GM21576 (cell line): Measurements from ENCODE around the gene ANKRD6.

Experiments
- ATAC-seq: cut with Tn5 transposase; IDR thresholded peaks from one replicate; pipeline ENCODE4 v1.9.1; 2021; ENCODE audit warnings: mild to moderate bottlenecking, moderate library complexity; ENCODE audit not compliant: unreplicated experiment

The ANKRD6 gene

GRCh38 chr6:89506716-89507617 is 74.0 kb downstream of the ANKRD6 start:
- no peak for ATAC-seq

DNA sequence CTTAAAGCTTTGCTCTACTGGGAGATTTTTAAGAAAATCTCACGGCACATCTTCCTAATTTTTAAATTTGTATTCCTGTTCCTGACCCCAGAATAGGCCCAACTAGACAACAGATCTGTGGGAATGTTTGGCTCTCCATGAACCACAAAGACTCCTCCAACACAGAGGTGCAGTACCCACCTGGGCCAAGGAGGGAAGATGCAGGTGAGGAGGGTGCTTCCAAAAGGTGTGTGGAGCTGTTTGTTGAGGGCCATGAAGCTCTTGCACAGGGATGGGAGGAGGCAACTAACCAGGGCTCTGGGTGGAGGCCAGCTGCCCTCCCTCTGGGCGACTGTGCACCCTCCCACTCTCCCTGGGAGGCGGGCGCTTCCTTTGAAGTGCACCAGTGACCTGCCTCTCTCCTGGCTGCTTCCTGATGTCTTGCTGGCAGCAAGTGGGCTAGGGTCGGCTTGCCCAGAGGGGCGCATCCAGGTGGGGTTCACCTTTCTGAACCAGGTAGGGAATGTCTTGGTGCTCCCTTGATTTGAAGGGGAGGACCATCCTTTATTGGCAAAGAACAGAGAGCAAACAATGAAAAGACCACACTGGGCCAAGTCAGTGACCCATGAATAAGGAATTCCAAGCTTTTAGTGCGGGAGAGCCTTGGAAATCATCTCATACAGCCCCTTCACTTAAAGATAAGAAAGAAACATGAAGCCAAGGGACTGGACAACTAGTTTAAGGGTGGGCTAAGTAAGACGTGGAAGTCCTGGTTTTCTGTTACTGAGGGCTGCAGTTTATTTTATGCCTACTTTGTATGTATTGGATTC is 76.0 kb downstream of the ANKRD6 start:
- no peak for ATAC-seq

DNA sequence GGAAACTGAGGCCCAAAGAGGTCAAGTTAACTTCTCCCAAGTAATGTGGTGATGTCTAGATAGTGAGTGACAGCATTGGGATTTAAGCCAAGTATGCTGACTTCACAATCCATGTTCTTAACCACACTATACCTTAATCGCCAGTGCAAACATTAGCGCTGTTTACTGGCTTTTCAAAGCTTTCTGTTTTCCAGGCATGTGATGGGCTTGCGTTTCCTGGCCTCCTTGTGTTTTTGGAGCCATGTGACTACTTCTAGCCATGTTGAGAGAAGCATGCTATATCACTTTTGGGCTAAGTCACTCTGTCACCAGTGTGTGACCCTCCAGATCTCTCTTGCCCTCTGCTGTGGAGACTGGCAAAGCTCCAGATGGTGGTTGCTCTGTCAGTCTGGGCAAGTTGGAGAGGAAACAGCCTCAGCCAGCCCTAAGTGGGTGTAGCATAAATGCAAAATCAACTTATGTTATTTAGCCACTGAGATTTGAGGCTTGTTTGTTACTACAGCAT is 76.9 kb downstream of the ANKRD6 start:
- no peak for ATAC-seq

GRCh38 chr6:89510393-89510792 is 77.4 kb downstream of the ANKRD6 start:
- ATAC-seq = no peak

GRCh38 chr6:89518352-89519055 is 85.6 kb downstream of the ANKRD6 start:
- ATAC-seq = no peak

DNA sequence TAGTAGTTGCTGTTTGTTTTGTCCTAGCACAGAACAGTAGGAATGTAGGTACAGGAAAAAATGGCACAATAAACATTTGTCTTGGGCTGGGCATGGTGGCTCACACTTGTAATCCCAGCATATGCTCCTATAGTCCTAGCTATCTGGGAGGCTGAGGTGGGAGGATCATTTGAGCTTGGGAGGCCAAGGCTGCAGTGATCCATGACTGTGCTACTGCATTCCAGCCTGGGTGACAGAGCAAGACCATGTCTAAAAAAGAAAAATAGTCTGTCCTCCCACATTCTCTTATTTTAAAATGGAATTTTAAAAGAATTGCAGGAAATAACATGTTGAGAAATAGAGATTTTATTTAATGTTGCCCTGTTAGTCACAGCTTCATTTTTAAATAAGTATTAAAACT is 87.8 kb downstream of the ANKRD6 start:
- no peak for ATAC-seq

DNA sequence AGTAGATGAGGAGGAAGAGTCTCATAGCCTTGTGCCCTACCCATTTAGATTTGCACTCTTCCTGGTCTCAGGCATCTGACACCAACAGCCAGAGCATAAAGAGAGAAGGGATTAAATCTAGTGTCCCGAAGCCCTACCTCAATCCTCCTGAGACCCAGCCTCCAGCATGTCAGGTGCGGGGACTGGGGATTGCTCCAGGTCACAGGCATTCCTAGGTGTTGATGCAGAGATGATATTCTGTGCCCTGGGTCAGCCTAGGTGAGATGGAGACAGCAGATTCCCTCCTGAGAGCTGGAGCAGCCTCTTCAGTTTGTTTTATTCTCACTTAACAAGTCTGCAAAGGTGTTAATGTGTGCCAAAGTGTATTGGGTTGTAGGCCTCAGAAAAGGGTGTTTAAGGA is 89.8 kb downstream of the ANKRD6 start:
- no peak for ATAC-seq

DNA sequence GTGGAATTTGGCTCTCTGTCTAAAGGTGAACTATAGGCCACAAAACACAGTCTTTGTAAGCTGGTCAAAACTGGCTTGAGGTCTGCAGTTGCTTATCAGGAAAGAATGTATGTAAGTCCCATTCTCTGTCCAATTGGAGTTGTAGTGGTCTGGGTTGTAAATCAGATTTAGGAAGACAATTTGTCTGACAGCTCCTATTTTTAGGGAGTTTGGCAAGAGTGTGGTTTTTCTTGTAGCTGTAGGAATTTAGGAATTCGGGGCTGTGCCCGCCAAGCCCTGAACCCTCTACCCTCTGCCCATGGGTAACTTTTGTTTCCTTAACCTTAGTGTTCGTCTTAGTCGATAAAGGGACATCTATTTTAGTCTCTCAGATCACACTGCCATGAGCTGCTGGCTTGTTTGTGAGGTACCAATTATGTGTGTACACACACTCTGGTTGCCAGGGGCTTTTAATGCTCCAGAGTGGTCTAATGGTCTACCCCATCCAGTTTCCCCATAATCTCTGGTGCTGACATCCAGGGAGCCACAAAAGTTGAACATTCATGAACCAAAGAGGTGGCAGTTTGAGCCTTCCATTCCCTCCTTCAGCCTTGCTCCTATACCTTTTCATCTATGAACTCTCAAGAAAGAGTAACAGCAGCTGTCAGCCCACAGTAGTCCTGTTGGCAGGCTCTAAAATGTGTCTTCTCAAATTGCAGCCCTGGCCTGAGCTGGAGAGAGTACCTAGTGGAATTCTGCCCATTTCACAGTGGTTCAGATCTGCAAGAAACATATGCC is 93.0 kb downstream of the ANKRD6 start:
- no peak for ATAC-seq

DNA sequence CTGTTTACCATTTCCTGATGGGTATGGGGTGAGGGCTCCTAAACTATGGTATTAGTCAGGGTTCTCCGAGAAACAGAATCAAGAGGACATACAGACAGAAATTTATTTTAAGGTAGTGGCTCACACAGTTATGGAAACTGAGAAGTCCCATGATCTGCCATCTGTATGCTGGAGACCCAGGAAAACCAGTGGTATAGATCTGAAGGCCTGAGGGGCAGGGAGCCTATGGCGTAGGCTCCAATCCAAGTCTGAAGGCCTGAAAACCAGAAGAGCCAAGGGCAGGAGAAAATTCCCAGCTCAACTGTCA is 93.6 kb downstream of the ANKRD6 start:
- no peak for ATAC-seq

DNA sequence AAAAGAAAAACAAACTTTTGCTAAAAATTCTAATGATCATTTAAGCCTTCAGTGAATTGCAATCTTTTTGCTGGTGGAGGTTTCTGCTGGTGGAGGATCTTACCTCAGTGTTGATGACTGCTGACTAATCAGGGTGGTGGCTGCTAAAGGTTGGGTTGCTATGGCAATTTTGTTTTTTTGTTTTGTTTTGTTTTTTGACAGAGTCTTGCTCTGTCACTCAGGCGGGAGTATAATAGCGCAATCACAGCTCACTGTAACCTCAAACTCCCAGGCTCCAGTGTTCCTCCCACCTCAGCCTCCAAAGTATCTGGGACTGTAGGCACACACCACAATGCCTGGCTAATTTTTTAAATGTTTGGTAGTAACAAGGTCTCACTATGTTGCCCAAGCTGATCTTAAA is 94.7 kb downstream of the ANKRD6 start:
- ATAC-seq = no peak

GRCh38 chr6:89528866-89529265 is 95.9 kb downstream of the ANKRD6 start:
- no peak for ATAC-seq

DNA sequence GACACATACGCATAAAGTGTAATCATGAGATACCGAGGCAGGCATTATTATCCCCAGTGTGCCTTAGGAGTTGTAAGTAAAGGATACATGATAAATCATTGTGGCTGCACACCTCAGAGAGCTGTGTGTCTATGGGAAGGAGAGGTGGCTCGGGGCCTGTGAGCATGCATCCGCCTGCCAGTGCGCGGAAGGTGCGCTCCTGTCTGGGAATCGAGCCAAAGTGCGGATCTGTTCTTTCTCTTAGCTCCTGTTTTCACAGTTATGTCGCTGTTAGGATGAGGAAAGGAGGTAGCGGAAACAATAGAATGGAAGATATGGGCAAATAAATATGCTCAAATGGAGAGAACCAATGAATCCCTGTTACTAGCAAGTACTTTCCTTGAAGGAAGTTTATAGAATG is 98.0 kb downstream of the ANKRD6 start:
- ATAC-seq = no peak

- no peak for ATAC-seq
These were observed 103.3 kb downstream of the ANKRD6 start for GRCh38 chr6:89536231-89536630.

DNA sequence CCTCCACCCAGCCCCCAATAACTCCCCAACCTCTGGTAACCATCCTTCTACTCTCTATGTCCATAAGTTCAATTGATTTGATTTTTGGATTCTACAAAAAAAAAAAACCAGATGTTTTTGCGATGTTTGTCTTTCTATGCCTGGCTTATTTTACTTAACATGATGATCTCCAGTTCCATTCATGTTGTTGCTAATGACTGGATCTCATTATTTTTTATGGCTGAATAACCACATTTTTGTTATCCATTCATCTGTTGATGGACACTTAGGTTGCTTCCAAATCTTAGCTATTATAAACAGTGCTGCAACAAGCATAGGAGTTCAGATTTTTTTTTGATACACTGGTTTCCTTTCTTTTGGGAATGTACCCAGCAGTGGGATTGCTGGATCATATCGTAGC is 106.8 kb downstream of the ANKRD6 start:
- ATAC-seq = no peak

- ATAC-seq = no peak
These were observed 109.3 kb downstream of the ANKRD6 start for GRCh38 chr6:89542081-89542857.

GRCh38 chr6:89542866-89543265 is 109.9 kb downstream of the ANKRD6 start:
- no peak for ATAC-seq

DNA sequence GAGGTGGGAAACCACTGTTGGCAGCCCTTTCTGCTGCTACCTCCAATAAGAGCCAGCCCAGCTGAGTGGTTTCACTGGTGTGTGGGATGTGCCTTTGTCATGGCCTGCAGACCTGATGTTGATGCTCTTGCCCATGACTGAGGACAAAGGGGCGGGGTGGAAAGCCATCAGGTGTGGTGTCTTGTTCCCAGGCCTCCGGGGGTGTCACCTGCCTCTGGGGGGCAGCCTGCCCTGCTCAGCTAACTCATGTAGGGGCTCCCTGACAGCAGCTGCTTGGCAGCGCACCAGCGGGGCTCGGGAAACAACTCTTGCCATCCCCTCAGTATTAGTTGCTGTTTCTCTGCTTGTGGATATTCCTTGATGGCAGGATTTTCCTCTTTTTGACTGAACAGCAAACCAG is 114.3 kb downstream of the ANKRD6 start:
- ATAC-seq = no peak

- no peak for ATAC-seq
These were observed 120.5 kb downstream of the ANKRD6 start for GRCh38 chr6:89553431-89553830.

GRCh38 chr6:89554106-89554505 is 121.2 kb downstream of the ANKRD6 start:
- ATAC-seq = no peak

DNA sequence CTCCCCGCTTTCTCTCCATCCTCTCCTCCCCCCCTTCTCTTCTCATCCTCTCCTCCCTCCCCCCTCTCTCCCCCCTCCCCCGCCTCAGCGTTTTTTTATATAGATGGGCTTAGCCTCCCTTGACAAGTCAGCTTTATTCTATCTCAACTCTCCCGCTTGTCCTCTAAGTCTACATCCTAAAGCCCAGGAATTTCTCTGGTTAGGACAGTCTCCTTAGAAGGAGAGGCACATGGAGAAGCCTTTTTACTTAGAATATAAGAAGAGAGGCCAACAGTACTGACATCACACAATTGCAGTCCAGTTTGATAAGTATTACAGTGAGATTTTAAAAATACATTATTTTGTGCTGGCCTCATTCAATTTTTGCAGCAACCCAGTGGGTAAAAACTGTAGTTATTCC is 122.1 kb downstream of the ANKRD6 start:
- no peak for ATAC-seq
